ENCODE data around the gene RBM33.
"Not testable (repeated sequence)": the region's sequence is repeated elsewhere in the genome, so short reads cannot be mapped to it uniquely, and the experiment has no call there.

Gene RBM33

GRCh38 chr7:155816996-155817395, 172.5 kb downstream of the RBM33 start:
- H2AFZ ChIP-seq (ENCODE audit: low read length): no peak overlapping the region
- H3K27me3 ChIP-seq (ENCODE audit: insufficient read depth, low read length): no peaks in the 10 kb centered on the region
- H3K9ac ChIP-seq (ENCODE audit: low read length): no peak overlapping the region
- no peaks in the 10 kb centered on the region for H4K20me1 ChIP-seq (ENCODE audit: insufficient read depth, low read length)
- no peaks in the 10 kb centered on the region for H3K9me3 ChIP-seq (ENCODE audit: low read length)
- no peaks in the 10 kb centered on the region for H3K4me1 ChIP-seq (ENCODE audit: insufficient read depth, low read length, severe bottlenecking)
- H3K9me2 ChIP-seq (ENCODE audit: low read depth, low read length): no peaks in the 10 kb centered on the region
- H3K4me3 ChIP-seq (ENCODE audit: low read depth, low read length, poor library complexity, severe bottlenecking): no peak overlapping the region
- H3K27ac ChIP-seq (ENCODE audit: low read depth, low read length, poor library complexity, severe bottlenecking): no peak overlapping the region
- H3K36me3 ChIP-seq (ENCODE audit: insufficient read depth, low read length): no peaks in the 10 kb centered on the region
- no peaks in the 10 kb centered on the region for H3F3A ChIP-seq (ENCODE audit: insufficient read depth, low read length)
- H3K4me2 ChIP-seq (ENCODE audit: low read length): no peak overlapping the region
- TF ChIP-seq EZH2 (IDR thresholded peaks at IDR 0.05; ENCODE audit: borderline replicate concordance, low read length): no peak
- TF ChIP-seq CTCF (IDR thresholded peaks at IDR 0.05; ENCODE audit: low read length): no peak
- no peaks in the 10 kb centered on the region for H3K79me2 ChIP-seq (ENCODE audit: insufficient read depth, low read length)

- H3K27me3 ChIP-seq (ENCODE audit: insufficient read depth, low read length); H3K9me3 ChIP-seq (ENCODE audit: low read length); H3K36me3 ChIP-seq (ENCODE audit: insufficient read depth, low read length); H4K20me1 ChIP-seq (ENCODE audit: insufficient read depth, low read length); H3K4me3 ChIP-seq (ENCODE audit: low read depth, low read length, poor library complexity, severe bottlenecking); H3K27ac ChIP-seq (ENCODE audit: low read depth, low read length, poor library complexity, severe bottlenecking); H3K4me1 ChIP-seq (ENCODE audit: insufficient read depth, low read length, severe bottlenecking); H3F3A ChIP-seq (ENCODE audit: insufficient read depth, low read length); H2AFZ ChIP-seq (ENCODE audit: low read length); H3K9me2 ChIP-seq (ENCODE audit: low read depth, low read length); H3K9ac ChIP-seq (ENCODE audit: low read length); H3K79me2 ChIP-seq (ENCODE audit: insufficient read depth, low read length); H3K4me2 ChIP-seq (ENCODE audit: low read length): not testable (repeated sequence)
Measured at GRCh38 chr7:155817515-155817914, 173.1 kb downstream of the RBM33 start.

GRCh38 chr7:155818154-155818819, 173.8 kb downstream of the RBM33 start:
- Histone ChIP-seq H3K27me3 (ENCODE audit: insufficient read depth, low read length) (peaks cover 4% of the 10 kb centered on the region; the same call in 1 of the 2 replicates), H3K36me3 (ENCODE audit: insufficient read depth, low read length) (no peaks in the 10 kb centered on the region), H3K27ac (ENCODE audit: low read depth, low read length, poor library complexity, severe bottlenecking) (no peak overlapping the region), H3K79me2 (ENCODE audit: insufficient read depth, low read length) (no peaks in the 10 kb centered on the region), H3K4me1 (ENCODE audit: insufficient read depth, low read length, severe bottlenecking) (no peaks in the 10 kb centered on the region), H3F3A (ENCODE audit: insufficient read depth, low read length) (no peaks in the 10 kb centered on the region), H3K4me2 (ENCODE audit: low read length) (no peak overlapping the region), H3K4me3 (ENCODE audit: low read depth, low read length, poor library complexity, severe bottlenecking) (no peak overlapping the region), H2AFZ (ENCODE audit: low read length) (no peak overlapping the region), H3K9me3 (ENCODE audit: low read length) (no peaks in the 10 kb centered on the region), H3K9me2 (ENCODE audit: low read depth, low read length) (no peaks in the 10 kb centered on the region), H3K9ac (ENCODE audit: low read length) (no peak overlapping the region), H4K20me1 (ENCODE audit: insufficient read depth, low read length) (no peaks in the 10 kb centered on the region)
- TF ChIP-seq CTCF (IDR thresholded peaks at IDR 0.05; ENCODE audit: low read length): no peak
- TF ChIP-seq EZH2 (IDR thresholded peaks at IDR 0.05; ENCODE audit: borderline replicate concordance, low read length): no peak

- Histone ChIP-seq H3K4me3 (ENCODE audit: low read depth, low read length, poor library complexity, severe bottlenecking) (no peak overlapping the region), H2AFZ (ENCODE audit: low read length) (no peak overlapping the region), H3K4me1 (ENCODE audit: insufficient read depth, low read length, severe bottlenecking) (no peaks in the 10 kb centered on the region), H3K9me2 (ENCODE audit: low read depth, low read length) (no peaks in the 10 kb centered on the region), H3K9me3 (ENCODE audit: low read length) (no peaks in the 10 kb centered on the region), H3K36me3 (ENCODE audit: insufficient read depth, low read length) (no peaks in the 10 kb centered on the region), H3K27ac (ENCODE audit: low read depth, low read length, poor library complexity, severe bottlenecking) (no peak overlapping the region), H3K27me3 (ENCODE audit: insufficient read depth, low read length) (peaks cover 4% of the 10 kb centered on the region; the same call in 1 of the 2 replicates), H4K20me1 (ENCODE audit: insufficient read depth, low read length) (no peaks in the 10 kb centered on the region), H3K9ac (ENCODE audit: low read length) (no peak overlapping the region), H3K79me2 (ENCODE audit: insufficient read depth, low read length) (no peaks in the 10 kb centered on the region), H3F3A (ENCODE audit: insufficient read depth, low read length) (no peaks in the 10 kb centered on the region), H3K4me2 (ENCODE audit: low read length) (no peak overlapping the region)
- no peak for TF ChIP-seq CTCF (IDR thresholded peaks at IDR 0.05; ENCODE audit: low read length)
Measured at GRCh38 chr7:155818820-155819168, 174.3 kb downstream of the RBM33 start.
